Endothelial cell of umbilical vein (primary cell): ENCODE measurements around the gene PHOSPHO1. TPM values are rescaled to one million over a fixed set of nuclear protein-coding genes. Genes with fewer than 3 reads are reported as not detected.

Experiments
- BruUV-seq: library from RNA; stranded (reverse); fragments of 400-500 nt; replicated peaks from 2 replicates; lab custom pipeline; 2021; lab: Mats Ljungman, UMichigan
- CTCF ChIA-PET: fragments of 300-600, 350-600 bp; sonication (Branson Sonifier 250); formaldehyde crosslinking; loops from one replicate; lab custom pipeline; 2021; ENCODE audit warnings: antibody characterized with exemption, inconsistent platforms; lab: Charles Lee
- POLR2A ChIA-PET: fragments of 300-600, 350-600 bp; sonication (Branson Sonifier 250); formaldehyde crosslinking; loops from one replicate; lab custom pipeline; 2021; ENCODE audit warnings: antibody characterized with exemption, inconsistent platforms; lab: Charles Lee
- DNase-seq: peaks from one replicate; pipeline ENCODE4 v3.0.0-alpha.2; 2011; ENCODE audit warnings: low read depth, low spot score
- FAIRE-seq: peaks from 2 replicates; lab custom pipeline; 2011; peaks lifted over from hg19 to GRCh38; lab: Jason Lieb, UNC
- H2AFZ ChIP-seq: 2 replicates; pipeline ENCODE4 v1.6.0; 2012; ENCODE audit warnings: low read depth, low read length, control low read depth, inconsistent platforms
- H3K27ac ChIP-seq: 2 replicates; pipeline ENCODE4 v1.5.1; 2011; ENCODE audit warnings: low read depth, mild to moderate bottlenecking, control low read depth, low read length, moderate library complexity; ENCODE audit not compliant: insufficient read depth
- H3K27me3 ChIP-seq, 2 experiments: 2 replicates each; pipeline versions ENCODE4 v1.6.0 to v1.6.1; 2011; ENCODE audit warnings: low read length in 2 of 2, mixed read lengths in 1 of 2; ENCODE audit not compliant: control insufficient read depth in 2 of 2, insufficient read depth in 2 of 2
- H3K36me3 ChIP-seq, 2 experiments: 2 replicates in 1 of 2; 3 replicates in 1 of 2; pipeline ENCODE4 v1.5.1; 2011; ENCODE audit warnings: low read length in 2 of 2, mild to moderate bottlenecking in 1 of 2, moderate library complexity in 1 of 2; ENCODE audit not compliant: control insufficient read depth in 2 of 2, insufficient read depth in 2 of 2; ENCODE audit errors: extremely low read depth in 1 of 2
- H3K4me1 ChIP-seq: 3 replicates; pipeline ENCODE4 v1.5.1; 2011; ENCODE audit warnings: mild to moderate bottlenecking, low read length; ENCODE audit not compliant: control insufficient read depth, insufficient read depth; ENCODE audit errors: extremely low read depth
- H3K4me2 ChIP-seq: 2 replicates; pipeline ENCODE4 v1.6.1; 2011; ENCODE audit warnings: low read length, control low read depth, mixed read lengths; ENCODE audit not compliant: insufficient read depth
- H3K4me3 ChIP-seq, 3 experiments: fragments of 200-600 bp in 1 of 3; sonication (generic), shearing (Covaris generic) in 1 of 3; replicated peaks in 1 of 3; 2 replicates each; pipeline ENCODE4 v1.5.1; 2011 to 2016; ENCODE audit warnings: control low read depth in 3 of 3, low read length in 3 of 3, mild to moderate bottlenecking in 2 of 3, inconsistent platforms in 1 of 3, low read depth in 1 of 3, moderate library complexity in 1 of 3; ENCODE audit not compliant: insufficient read depth in 1 of 3
- H3K79me2 ChIP-seq: 2 replicates; pipeline ENCODE4 v1.6.0; 2012; ENCODE audit warnings: low read length, inconsistent platforms; ENCODE audit not compliant: control insufficient read depth, insufficient read depth
- H3K9ac ChIP-seq: replicated peaks from 2 replicates; pipeline ENCODE3; 2011; ENCODE audit warnings: low read length, control low read depth; ENCODE audit not compliant: insufficient read depth; ENCODE audit errors: extremely low read depth
- H3K9me1 ChIP-seq: replicated peaks from 3 replicates; pipeline ENCODE4 v1.6.0; 2011; ENCODE audit warnings: mild to moderate bottlenecking, low read length; ENCODE audit not compliant: control insufficient read depth, insufficient read depth; ENCODE audit errors: extremely low read depth
- H3K9me3 ChIP-seq: replicated peaks from 2 replicates; pipeline ENCODE4 v1.5.1; 2012; ENCODE audit warnings: low read length, inconsistent platforms; ENCODE audit not compliant: control insufficient read depth, insufficient read depth
- H4K20me1 ChIP-seq: replicated peaks from 2 replicates; pipeline ENCODE3; 2011; ENCODE audit warnings: mild to moderate bottlenecking, low read length; ENCODE audit not compliant: control insufficient read depth, insufficient read depth; ENCODE audit errors: extremely low read depth
- CTCF ChIP-seq, 2 donors: IDR thresholded peaks; 1 replicate in 1 of 2; 2 replicates in 1 of 2; pipeline ENCODE4 v1.5.1; 2011; ENCODE audit warnings: low read length in 2 of 2, mild to moderate bottlenecking in 2 of 2, moderate library complexity in 2 of 2, control low read depth in 1 of 2, inconsistent platforms in 1 of 2, low read depth in 1 of 2; ENCODE audit not compliant: insufficient read depth in 1 of 2; ENCODE audit errors: extremely low read depth in 1 of 2
- EZH2 ChIP-seq: IDR thresholded peaks from 2 replicates; pipeline ENCODE4 v1.6.1; 2012; ENCODE audit warnings: borderline replicate concordance, low read depth, mild to moderate bottlenecking, moderate library complexity, low read length, inconsistent platforms; ENCODE audit not compliant: severe bottlenecking
- FOS ChIP-seq: IDR thresholded peaks from 2 replicates; pipeline ENCODE4 v1.6.1; 2011; ENCODE audit warnings: mild to moderate bottlenecking, low read length, moderate library complexity, borderline replicate concordance; ENCODE audit not compliant: insufficient read depth
- GATA2 ChIP-seq: IDR thresholded peaks from 2 replicates; pipeline ENCODE4 v1.7.0; 2011; ENCODE audit warnings: low read depth, mild to moderate bottlenecking, moderate library complexity, mixed read lengths, low read length; ENCODE audit not compliant: insufficient read length, insufficient read depth
- JUN ChIP-seq: IDR thresholded peaks from 2 replicates; pipeline ENCODE4 v1.6.1; 2011; ENCODE audit warnings: borderline replicate concordance, low read depth; ENCODE audit not compliant: insufficient read length, insufficient read depth
- MAX ChIP-seq: IDR thresholded peaks from 2 replicates; pipeline ENCODE4 v1.6.1; 2011; ENCODE audit not compliant: insufficient read depth, insufficient read length
- MYC ChIP-seq: IDR thresholded peaks from one replicate; pipeline ENCODE4 v1.6.1; 2011; ENCODE audit warnings: mild to moderate bottlenecking, low read depth, low read length
- POLR2A ChIP-seq: IDR thresholded peaks from 2 replicates; pipeline ENCODE4 v1.6.1; 2012; ENCODE audit warnings: low read depth, mild to moderate bottlenecking, control low read depth, low read length
- POLR2AphosphoS5 ChIP-seq: IDR thresholded peaks from 2 replicates; pipeline ENCODE4 v1.6.1; 2012; ENCODE audit warnings: low read depth, mild to moderate bottlenecking, control low read depth, low read length, moderate library complexity; ENCODE audit not compliant: insufficient read depth
- dilution Hi-C: fragments of 300-500 bp; cut with MboI; formaldehyde crosslinking; loops from one replicate; pipeline ENCODE4 v1.15.0; 2019; ENCODE audit warnings: low sequenced_read_pairs; ENCODE audit not compliant: extremely low pct_ligation_motif_present
- intact Hi-C: fragments of 100-400 bp; cut with micrococcal nuclease; formaldehyde crosslinking; loops from one replicate; pipeline ENCODE4 v1.10.0; 2022
- polyA plus RNA-seq, 4 experiments: library from polyadenylated mRNA; depleted of rRNA in 3 of 4; stranded (reverse) in 3 of 4; unstranded in 1 of 4; fragments of >200 nt; gene quantifications; 2 replicates each; pipeline versions ENCODE4 v1.2.1 to v1.2.3, GENCODE V29; 2011 to 2012; ENCODE audit warnings: missing spikeins in 1 of 4
- total RNA-seq: library from RNA; stranded (reverse); gene quantifications from 2 replicates; pipeline ENCODE4 v1.2.3, GENCODE V29; 2021

Gene PHOSPHO1
- total and polyA plus RNA-seq, 2 donors (not counting 3 experiments of a cell fraction or from before 2014, with no cell fraction given): 0.23 TPM; not detected in 1

- TF ChIP-seq MYC (no peak), EZH2 (no peak), POLR2A (no peak), GATA2 (no peak), JUN (no peak), CTCF (IDR thresholded peaks at IDR 0.05; ENCODE audit: extremely low read depth in 1 of 2, insufficient read depth in 1 of 2, low read depth in 1 of 2, low read length in 2 of 2) (no peak), FOS (no peak), MAX (no peak), POLR2AphosphoS5 (no peak)
- Histone ChIP-seq H3K4me1 (peaks cover 5% of the 10 kb centered on the region), H3K9me3 (no peaks in the 10 kb centered on the region), H3K4me2 (no peak overlapping the region), H3K79me2 (no peaks in the 10 kb centered on the region), H3K9me1 (no peaks in the 10 kb centered on the region), H3K4me3 (no peak overlapping the region), H4K20me1 (no peaks in the 10 kb centered on the region), H3K27me3 (peaks cover 0 to 7% of the 10 kb centered on the region in 2 experiments), H3K27ac (no peak overlapping the region), H3K9ac (no peak overlapping the region), H3K36me3 (no peaks in the 10 kb centered on the region), H2AFZ (no peak overlapping the region)
- CTCF ChIA-PET: interaction anchor here (1.7 to 13.3 kb wide), 2 partner anchors 41 to 55 kb away, joined by 5 to 140 read pairs; no protein-coding TSS in a partner anchor
- FAIRE-seq (no peak), DNase-seq (no peak)
- POLR2A ChIA-PET: no interaction called here
- intact Hi-C loops: no loop called here
- no TSS peak for BruUV-seq
- dilution Hi-C loops: no loop called here
These were observed 5.3 kb upstream of the PHOSPHO1 start for GRCh38 chr17:49235896-49236295.
